GM23338 (cell line): Measurements from ENCODE around the gene ZDBF2. TPM values are rescaled to one million over a fixed set of nuclear protein-coding genes. Genes with fewer than 3 reads are reported as not detected.

Source experiments
- ATAC-seq: fragments of 200-7000 bp; cut with Tn5 transposase; 3 replicates; pipeline ENCODE4 v1.9.1; 2020
- DNase-seq: peaks from one replicate; pipeline ENCODE4 v3.0.0-alpha.2; 2015; ENCODE audit warnings: low spot score
- H2AFZ ChIP-seq: fragments of 200-600 bp; sonication (generic); 2 replicates; pipeline ENCODE4 v1.8.0; 2016; ENCODE audit warnings: antibody characterized with exemption, mild to moderate bottlenecking, moderate library complexity
- H3F3A ChIP-seq: fragments of 200-600 bp; sonication (generic); replicated peaks from 2 replicates; pipeline ENCODE4 v1.8.0; 2017; ENCODE audit warnings: antibody characterized with exemption, mixed run types, low read depth
- H3K27ac ChIP-seq: fragments of 200-600 bp; sonication (generic); 2 replicates; pipeline ENCODE4 v1.6.1; 2016; ENCODE audit warnings: low read depth
- H3K27me3 ChIP-seq: fragments of 200-600 bp; sonication (generic); 2 replicates; pipeline ENCODE4 v1.8.0; 2016; ENCODE audit warnings: mild to moderate bottlenecking, mixed run types, moderate library complexity; ENCODE audit not compliant: insufficient read depth
- H3K36me3 ChIP-seq: fragments of 200-600 bp; sonication (generic); 2 replicates; pipeline ENCODE4 v1.8.0; 2016; ENCODE audit warnings: mild to moderate bottlenecking; ENCODE audit not compliant: insufficient read depth
- H3K4me1 ChIP-seq: fragments of 200-600 bp; sonication (generic); 2 replicates; pipeline ENCODE4 v1.8.0; 2016; ENCODE audit warnings: mild to moderate bottlenecking, moderate library complexity; ENCODE audit not compliant: insufficient read depth
- H3K4me2 ChIP-seq: fragments of 200-600 bp; sonication (generic); 2 replicates; pipeline ENCODE4 v1.7.1; 2017; ENCODE audit warnings: mixed run types
- H3K4me3 ChIP-seq: fragments of 200-600 bp; sonication (generic); 2 replicates; pipeline ENCODE4 v1.6.1; 2016; ENCODE audit warnings: mixed run types
- H3K79me2 ChIP-seq: fragments of 200-600 bp; sonication (generic); replicated peaks from 2 replicates; pipeline ENCODE4 v1.8.0; 2017; ENCODE audit warnings: mild to moderate bottlenecking; ENCODE audit not compliant: insufficient read depth
- H3K9me2 ChIP-seq: fragments of 200-600 bp; sonication (generic); 2 replicates; pipeline ENCODE4 v1.8.0; 2017; ENCODE audit not compliant: insufficient read depth
- H4K20me1 ChIP-seq: fragments of 200-600 bp; sonication (generic); replicated peaks from 2 replicates; pipeline ENCODE4 v1.8.0; 2017; ENCODE audit warnings: mild to moderate bottlenecking; ENCODE audit not compliant: insufficient read depth
- H3K27ac Mint-ChIP-seq: 2 replicates; pipeline ENCODE4 v1.8.0; 2020; ENCODE audit warnings: inconsistent platforms, mild to moderate bottlenecking, moderate library complexity, mixed read lengths
- H3K27me3 Mint-ChIP-seq: 3 replicates; pipeline ENCODE4 v1.8.0; 2022; ENCODE audit warnings: low read depth, mild to moderate bottlenecking, moderate library complexity, mixed read lengths, inconsistent platforms; ENCODE audit not compliant: insufficient read depth, poor library complexity
- H3K36me3 Mint-ChIP-seq: 3 replicates; pipeline ENCODE4 v1.8.0; 2021; ENCODE audit warnings: low read depth, mild to moderate bottlenecking, inconsistent platforms, moderate library complexity, mixed read lengths
- H3K4me1 Mint-ChIP-seq: 3 replicates; pipeline ENCODE4 v1.8.0; 2020; ENCODE audit warnings: mild to moderate bottlenecking, inconsistent platforms, mixed read lengths
- H3K4me3 Mint-ChIP-seq: 3 replicates; pipeline ENCODE4 v1.8.0; 2021; ENCODE audit warnings: moderate library complexity, mild to moderate bottlenecking, inconsistent platforms, mixed read lengths
- H3K9me3 Mint-ChIP-seq: 3 replicates; pipeline ENCODE4 v1.8.0; 2020; ENCODE audit warnings: moderate library complexity, mild to moderate bottlenecking, inconsistent platforms, mixed read lengths
- CREB1 ChIP-seq: fragments of 250-450 bp; sonication (Bioruptor Pico); IDR thresholded peaks from 2 replicates; pipeline ENCODE4 v1.5.0; 2020; ENCODE audit warnings: low read depth, mild to moderate bottlenecking, moderate library complexity
- EZH2 ChIP-seq: fragments of 200-600 bp; sonication (generic); IDR thresholded peaks from one replicate; pipeline ENCODE4 v1.8.0; 2017; ENCODE audit warnings: antibody characterized with exemption, mild to moderate bottlenecking, low read depth; ENCODE audit not compliant: unreplicated experiment
- EZH2phosphoT487 ChIP-seq: fragments of 200-600 bp; sonication (generic); IDR thresholded peaks from one replicate; pipeline ENCODE4 v1.8.1; 2018; ENCODE audit warnings: antibody characterized with exemption; ENCODE audit not compliant: unreplicated experiment
- JUNB ChIP-seq: IDR thresholded peaks from one replicate; pipeline ENCODE4 v1.6.1; 2016; ENCODE audit warnings: antibody characterized with exemption; ENCODE audit not compliant: unreplicated experiment
- NANOG ChIP-seq: IDR thresholded peaks from 2 replicates; pipeline ENCODE4 v1.6.1; 2016; ENCODE audit warnings: antibody characterized with exemption, borderline replicate concordance
- POLR2AphosphoS5 ChIP-seq: IDR thresholded peaks from 2 replicates; pipeline ENCODE4 v1.6.1; 2016; ENCODE audit warnings: antibody characterized with exemption, low read depth
- STAT1 ChIP-seq: IDR thresholded peaks from one replicate; pipeline ENCODE4 v1.6.1; 2016; ENCODE audit warnings: antibody characterized with exemption; ENCODE audit not compliant: unreplicated experiment
- ZNF114 ChIP-seq: fragments of 250-450 bp; sonication (Bioruptor Pico); IDR thresholded peaks from 2 replicates; pipeline ENCODE4 v1.5.0; 2020; ENCODE audit warnings: mild to moderate bottlenecking, moderate library complexity
- ZNF331 ChIP-seq: fragments of 250-450 bp; sonication (Bioruptor Pico); IDR thresholded peaks from 2 replicates; pipeline ENCODE4 v1.5.0; 2020; ENCODE audit warnings: low read depth, mild to moderate bottlenecking, moderate library complexity
- polyA plus RNA-seq: library from polyadenylated mRNA; unstranded; fragments of >200 nt; fragmentation: Nextera tagmentation; extraction: Ambion mirVana; gene quantifications from 2 replicates; pipeline ENCODE4 v1.2.1, GENCODE V29; 2016
- total RNA-seq: library from RNA; depleted of rRNA; stranded (reverse); fragments of >200 nt; shearing (Covaris generic); gene quantifications from 2 replicates; pipeline ENCODE4 v1.2.3, GENCODE V29; 2014
- TF ChIP-seq, protein P1 (sequence below): IDR thresholded peaks from 2 replicates; pipeline ENCODE4 v1.6.1; 2016; ENCODE audit warnings: antibody characterized with exemption
- TF ChIP-seq, protein P2 (sequence below): fragments of 250-450 bp; sonication (Bioruptor Pico); IDR thresholded peaks from 2 replicates; pipeline ENCODE4 v1.5.0; 2020; ENCODE audit warnings: mild to moderate bottlenecking, moderate library complexity
- TF ChIP-seq, protein P3 (sequence below): IDR thresholded peaks from one replicate; pipeline ENCODE4 v1.6.1; 2018; ENCODE audit warnings: antibody characterized with exemption; ENCODE audit not compliant: unreplicated experiment
- TF ChIP-seq, protein P4 (sequence below), 2 experiments: fragments of 200-600 bp in 1 of 2; sonication (generic) in 1 of 2; conservative IDR thresholded peaks; 2 replicates each; pipeline versions ENCODE4 v1.5.1 to v1.6.1; 2016 to 2017; ENCODE audit warnings: antibody characterized with exemption in 2 of 2, low read depth in 2 of 2, mild to moderate bottlenecking in 2 of 2, moderate library complexity in 1 of 2

Gene ZDBF2
- total and polyA plus RNA-seq, 2 experiments from 2014 or later, result 7.6 to 41.1 TPM

DNA sequence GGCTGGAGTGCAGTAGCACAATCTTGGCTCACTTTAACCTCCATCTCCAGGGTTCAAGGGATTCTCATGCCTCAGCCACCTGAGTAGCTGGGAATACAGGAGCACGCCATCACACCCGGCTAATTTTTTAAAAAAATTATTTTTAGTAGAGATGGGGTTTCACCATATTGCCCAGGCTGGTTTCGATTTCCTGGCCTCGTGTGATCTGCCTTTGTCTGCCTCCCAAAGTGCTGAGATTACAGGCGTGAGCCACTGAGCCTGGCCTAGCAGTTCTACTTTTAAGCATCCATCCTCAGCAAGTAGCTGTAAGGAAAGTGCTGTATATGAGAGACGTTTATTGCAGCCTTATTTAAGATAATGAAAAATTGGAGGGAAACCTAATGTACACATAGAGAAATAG is 79.7 kb downstream of the ZDBF2 start:
- H3K27ac ChIP-seq, result no peak overlapping the region
- ATAC-seq (no peak), DNase-seq (no peak)
- Mint-ChIP-seq H3K9me3 (peaks cover 33% of the 10 kb centered on the region), H3K4me3 (no peak overlapping the region), H3K36me3 (peaks cover 28% of the 10 kb centered on the region), H3K27ac (no peak overlapping the region), H3K27me3 (no peaks in the 10 kb centered on the region), H3K4me1 (no peaks in the 10 kb centered on the region)
- no peaks in the 10 kb centered on the region for H3K4me1 ChIP-seq
- no peaks in the 10 kb centered on the region for H3K36me3 ChIP-seq
- H3K27me3 ChIP-seq, result no peaks in the 10 kb centered on the region
- no peaks in the 10 kb centered on the region for H3K9me2 ChIP-seq
- no peak overlapping the region for H2AFZ ChIP-seq
- H3K4me2 ChIP-seq, result no peak overlapping the region
- no peaks in the 10 kb centered on the region for H4K20me1 ChIP-seq
- TF ChIP-seq, protein P1, sequence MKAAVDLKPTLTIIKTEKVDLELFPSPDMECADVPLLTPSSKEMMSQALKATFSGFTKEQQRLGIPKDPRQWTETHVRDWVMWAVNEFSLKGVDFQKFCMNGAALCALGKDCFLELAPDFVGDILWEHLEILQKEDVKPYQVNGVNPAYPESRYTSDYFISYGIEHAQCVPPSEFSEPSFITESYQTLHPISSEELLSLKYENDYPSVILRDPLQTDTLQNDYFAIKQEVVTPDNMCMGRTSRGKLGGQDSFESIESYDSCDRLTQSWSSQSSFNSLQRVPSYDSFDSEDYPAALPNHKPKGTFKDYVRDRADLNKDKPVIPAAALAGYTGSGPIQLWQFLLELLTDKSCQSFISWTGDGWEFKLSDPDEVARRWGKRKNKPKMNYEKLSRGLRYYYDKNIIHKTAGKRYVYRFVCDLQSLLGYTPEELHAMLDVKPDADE, result no peak
- TF ChIP-seq ZNF331 (CRISPR knock-in tag) (no peak), NANOG (no peak), STAT1 (no peak), POLR2AphosphoS5 (no peak), CREB1 (CRISPR knock-in tag) (no peak), EZH2phosphoT487 (no peak), ZNF114 (CRISPR knock-in tag) (no peak), JUNB (no peak), EZH2 (no peak)
- TF ChIP-seq, protein P2, sequence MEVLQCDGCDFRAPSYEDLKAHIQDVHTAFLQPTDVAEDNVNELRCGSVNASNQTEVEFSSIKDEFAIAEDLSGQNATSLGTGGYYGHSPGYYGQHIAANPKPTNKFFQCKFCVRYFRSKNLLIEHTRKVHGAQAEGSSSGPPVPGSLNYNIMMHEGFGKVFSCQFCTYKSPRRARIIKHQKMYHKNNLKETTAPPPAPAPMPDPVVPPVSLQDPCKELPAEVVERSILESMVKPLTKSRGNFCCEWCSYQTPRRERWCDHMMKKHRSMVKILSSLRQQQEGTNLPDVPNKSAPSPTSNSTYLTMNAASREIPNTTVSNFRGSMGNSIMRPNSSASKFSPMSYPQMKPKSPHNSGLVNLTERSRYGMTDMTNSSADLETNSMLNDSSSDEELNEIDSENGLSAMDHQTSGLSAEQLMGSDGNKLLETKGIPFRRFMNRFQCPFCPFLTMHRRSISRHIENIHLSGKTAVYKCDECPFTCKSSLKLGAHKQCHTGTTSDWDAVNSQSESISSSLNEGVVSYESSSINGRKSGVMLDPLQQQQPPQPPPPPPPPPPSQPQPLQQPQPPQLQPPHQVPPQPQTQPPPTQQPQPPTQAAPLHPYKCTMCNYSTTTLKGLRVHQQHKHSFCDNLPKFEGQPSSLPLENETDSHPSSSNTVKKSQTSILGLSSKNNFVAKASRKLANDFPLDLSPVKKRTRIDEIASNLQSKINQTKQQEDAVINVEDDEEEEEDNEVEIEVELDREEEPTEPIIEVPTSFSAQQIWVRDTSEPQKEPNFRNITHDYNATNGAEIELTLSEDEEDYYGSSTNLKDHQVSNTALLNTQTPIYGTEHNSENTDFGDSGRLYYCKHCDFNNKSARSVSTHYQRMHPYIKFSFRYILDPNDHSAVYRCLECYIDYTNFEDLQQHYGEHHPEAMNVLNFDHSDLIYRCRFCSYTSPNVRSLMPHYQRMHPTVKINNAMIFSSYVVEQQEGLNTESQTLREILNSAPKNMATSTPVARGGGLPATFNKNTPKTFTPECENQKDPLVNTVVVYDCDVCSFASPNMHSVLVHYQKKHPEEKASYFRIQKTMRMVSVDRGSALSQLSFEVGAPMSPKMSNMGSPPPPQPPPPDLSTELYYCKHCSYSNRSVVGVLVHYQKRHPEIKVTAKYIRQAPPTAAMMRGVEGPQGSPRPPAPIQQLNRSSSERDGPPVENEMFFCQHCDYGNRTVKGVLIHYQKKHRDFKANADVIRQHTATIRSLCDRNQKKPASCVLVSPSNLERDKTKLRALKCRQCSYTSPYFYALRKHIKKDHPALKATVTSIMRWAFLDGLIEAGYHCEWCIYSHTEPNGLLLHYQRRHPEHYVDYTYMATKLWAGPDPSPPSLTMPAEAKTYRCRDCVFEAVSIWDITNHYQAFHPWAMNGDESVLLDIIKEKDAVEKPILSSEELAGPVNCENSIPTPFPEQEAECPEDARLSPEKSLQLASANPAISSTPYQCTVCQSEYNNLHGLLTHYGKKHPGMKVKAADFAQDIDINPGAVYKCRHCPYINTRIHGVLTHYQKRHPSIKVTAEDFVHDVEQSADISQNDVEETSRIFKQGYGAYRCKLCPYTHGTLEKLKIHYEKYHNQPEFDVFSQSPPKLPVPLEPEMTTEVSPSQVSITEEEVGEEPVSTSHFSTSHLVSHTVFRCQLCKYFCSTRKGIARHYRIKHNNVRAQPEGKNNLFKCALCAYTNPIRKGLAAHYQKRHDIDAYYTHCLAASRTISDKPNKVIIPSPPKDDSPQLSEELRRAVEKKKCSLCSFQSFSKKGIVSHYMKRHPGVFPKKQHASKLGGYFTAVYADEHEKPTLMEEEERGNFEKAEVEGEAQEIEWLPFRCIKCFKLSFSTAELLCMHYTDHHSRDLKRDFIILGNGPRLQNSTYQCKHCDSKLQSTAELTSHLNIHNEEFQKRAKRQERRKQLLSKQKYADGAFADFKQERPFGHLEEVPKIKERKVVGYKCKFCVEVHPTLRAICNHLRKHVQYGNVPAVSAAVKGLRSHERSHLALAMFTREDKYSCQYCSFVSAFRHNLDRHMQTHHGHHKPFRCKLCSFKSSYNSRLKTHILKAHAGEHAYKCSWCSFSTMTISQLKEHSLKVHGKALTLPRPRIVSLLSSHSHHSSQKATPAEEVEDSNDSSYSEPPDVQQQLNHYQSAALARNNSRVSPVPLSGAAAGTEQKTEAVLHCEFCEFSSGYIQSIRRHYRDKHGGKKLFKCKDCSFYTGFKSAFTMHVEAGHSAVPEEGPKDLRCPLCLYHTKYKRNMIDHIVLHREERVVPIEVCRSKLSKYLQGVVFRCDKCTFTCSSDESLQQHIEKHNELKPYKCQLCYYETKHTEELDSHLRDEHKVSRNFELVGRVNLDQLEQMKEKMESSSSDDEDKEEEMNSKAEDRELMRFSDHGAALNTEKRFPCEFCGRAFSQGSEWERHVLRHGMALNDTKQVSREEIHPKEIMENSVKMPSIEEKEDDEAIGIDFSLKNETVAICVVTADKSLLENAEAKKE (CRISPR knock-in tag), result no peak
- TF ChIP-seq, protein P3, sequence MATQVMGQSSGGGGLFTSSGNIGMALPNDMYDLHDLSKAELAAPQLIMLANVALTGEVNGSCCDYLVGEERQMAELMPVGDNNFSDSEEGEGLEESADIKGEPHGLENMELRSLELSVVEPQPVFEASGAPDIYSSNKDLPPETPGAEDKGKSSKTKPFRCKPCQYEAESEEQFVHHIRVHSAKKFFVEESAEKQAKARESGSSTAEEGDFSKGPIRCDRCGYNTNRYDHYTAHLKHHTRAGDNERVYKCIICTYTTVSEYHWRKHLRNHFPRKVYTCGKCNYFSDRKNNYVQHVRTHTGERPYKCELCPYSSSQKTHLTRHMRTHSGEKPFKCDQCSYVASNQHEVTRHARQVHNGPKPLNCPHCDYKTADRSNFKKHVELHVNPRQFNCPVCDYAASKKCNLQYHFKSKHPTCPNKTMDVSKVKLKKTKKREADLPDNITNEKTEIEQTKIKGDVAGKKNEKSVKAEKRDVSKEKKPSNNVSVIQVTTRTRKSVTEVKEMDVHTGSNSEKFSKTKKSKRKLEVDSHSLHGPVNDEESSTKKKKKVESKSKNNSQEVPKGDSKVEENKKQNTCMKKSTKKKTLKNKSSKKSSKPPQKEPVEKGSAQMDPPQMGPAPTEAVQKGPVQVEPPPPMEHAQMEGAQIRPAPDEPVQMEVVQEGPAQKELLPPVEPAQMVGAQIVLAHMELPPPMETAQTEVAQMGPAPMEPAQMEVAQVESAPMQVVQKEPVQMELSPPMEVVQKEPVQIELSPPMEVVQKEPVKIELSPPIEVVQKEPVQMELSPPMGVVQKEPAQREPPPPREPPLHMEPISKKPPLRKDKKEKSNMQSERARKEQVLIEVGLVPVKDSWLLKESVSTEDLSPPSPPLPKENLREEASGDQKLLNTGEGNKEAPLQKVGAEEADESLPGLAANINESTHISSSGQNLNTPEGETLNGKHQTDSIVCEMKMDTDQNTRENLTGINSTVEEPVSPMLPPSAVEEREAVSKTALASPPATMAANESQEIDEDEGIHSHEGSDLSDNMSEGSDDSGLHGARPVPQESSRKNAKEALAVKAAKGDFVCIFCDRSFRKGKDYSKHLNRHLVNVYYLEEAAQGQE, result no peak
- TF ChIP-seq, protein P4, sequence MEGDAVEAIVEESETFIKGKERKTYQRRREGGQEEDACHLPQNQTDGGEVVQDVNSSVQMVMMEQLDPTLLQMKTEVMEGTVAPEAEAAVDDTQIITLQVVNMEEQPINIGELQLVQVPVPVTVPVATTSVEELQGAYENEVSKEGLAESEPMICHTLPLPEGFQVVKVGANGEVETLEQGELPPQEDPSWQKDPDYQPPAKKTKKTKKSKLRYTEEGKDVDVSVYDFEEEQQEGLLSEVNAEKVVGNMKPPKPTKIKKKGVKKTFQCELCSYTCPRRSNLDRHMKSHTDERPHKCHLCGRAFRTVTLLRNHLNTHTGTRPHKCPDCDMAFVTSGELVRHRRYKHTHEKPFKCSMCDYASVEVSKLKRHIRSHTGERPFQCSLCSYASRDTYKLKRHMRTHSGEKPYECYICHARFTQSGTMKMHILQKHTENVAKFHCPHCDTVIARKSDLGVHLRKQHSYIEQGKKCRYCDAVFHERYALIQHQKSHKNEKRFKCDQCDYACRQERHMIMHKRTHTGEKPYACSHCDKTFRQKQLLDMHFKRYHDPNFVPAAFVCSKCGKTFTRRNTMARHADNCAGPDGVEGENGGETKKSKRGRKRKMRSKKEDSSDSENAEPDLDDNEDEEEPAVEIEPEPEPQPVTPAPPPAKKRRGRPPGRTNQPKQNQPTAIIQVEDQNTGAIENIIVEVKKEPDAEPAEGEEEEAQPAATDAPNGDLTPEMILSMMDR (conservative IDR thresholded peaks at IDR 0.05; ENCODE audit: low read depth in 2 of 2), result no peak
- H3K79me2 ChIP-seq, result no peaks in the 10 kb centered on the region
- no peak overlapping the region for H3K4me3 ChIP-seq
- no peaks in the 10 kb centered on the region for H3F3A ChIP-seq
